K562 (cell line): ENCODE results near the gene OLFM4. TPM values are rescaled to one million over a fixed set of nuclear protein-coding genes. Genes with fewer than 3 reads are reported as not detected.

ENCODE experiments used
- EP300 ChIP-seq: IDR thresholded peaks from 2 replicates; pipeline ENCODE4 v1.6.1; 2012; ENCODE audit warnings: low read length, improper control_type of control experiment
- ILF3 ChIP-seq: fragments of 450-650 bp; IDR thresholded peaks from 2 replicates; pipeline ENCODE4 v1.6.1; 2018; ENCODE audit warnings: antibody characterized with exemption, mild to moderate bottlenecking, moderate library complexity, borderline replicate concordance
- MEF2A ChIP-seq: IDR thresholded peaks from 2 replicates; pipeline ENCODE4 v1.6.1; 2011; ENCODE audit warnings: low read depth, mild to moderate bottlenecking, low read length, moderate library complexity; ENCODE audit not compliant: control insufficient read depth
- NCOA1 ChIP-seq: fragments of 450-650 bp; IDR thresholded peaks from 2 replicates; pipeline ENCODE4 v1.6.1; 2016; ENCODE audit warnings: low read depth
- SMAD4 ChIP-seq: fragments of 250-450 bp; sonication (Bioruptor Pico); conservative IDR thresholded peaks from 2 replicates; pipeline ENCODE4 v1.8.0; 2021; ENCODE audit warnings: inconsistent platforms, mild to moderate bottlenecking, moderate library complexity
- STAT5B ChIP-seq: fragments of 250-450 bp; sonication (Bioruptor Pico); IDR thresholded peaks from 2 replicates; pipeline ENCODE4 v1.8.0; 2021; ENCODE audit warnings: mild to moderate bottlenecking, inconsistent platforms
- ZFPM2 ChIP-seq: fragments of 250-450 bp; sonication (Bioruptor Pico); IDR thresholded peaks from 2 replicates; pipeline ENCODE4 v1.5.1; 2022; ENCODE audit warnings: mild to moderate bottlenecking
- ZNF41 ChIP-seq: fragments of 250-450 bp; sonication (Bioruptor Pico); conservative IDR thresholded peaks from 2 replicates; pipeline ENCODE4 v1.4.0; 2020; ENCODE audit warnings: mild to moderate bottlenecking
- polyA plus RNA-seq, 8 experiments: library from polyadenylated mRNA; depleted of rRNA in 4 of 8; stranded (reverse) in 5 of 8; unstranded in 3 of 8; fragments of >200 nt; fragmentation: Nextera tagmentation in 2 of 8; fragmentation: Illumina TruSeq in 1 of 8; extraction: Ambion mirVana in 2 of 8; extraction: Trizol in 1 of 8; gene quantifications; 2 replicates each; pipeline versions ENCODE4 v1.2.1 to v1.2.3, GENCODE V29; 2011 to 2014; ENCODE audit warnings: inconsistent platforms in 1 of 8, missing spikeins in 1 of 8
- total RNA-seq, 7 experiments: library from RNA; depleted of rRNA in 6 of 7; stranded (reverse); fragments of >200 nt in 6 of 7; fragmentation: Illumina TruSeq in 2 of 7; extraction: Trizol in 2 of 7; gene quantifications; 2 replicates each; pipeline versions ENCODE4 v1.2.1 to v1.2.3, GENCODE V29; 2011 to 2021; ENCODE audit warnings: low replicate concordance in 1 of 7
- TF ChIP-seq, protein P1 (sequence below): IDR thresholded peaks from 2 replicates; pipeline ENCODE4 v1.6.1; 2012; ENCODE audit warnings: low read depth, low read length, improper control_type of control experiment, borderline replicate concordance
- TF ChIP-seq, protein P2 (sequence below): fragments of 450-650 bp; IDR thresholded peaks from 2 replicates; pipeline ENCODE4 v1.7.1; 2018; ENCODE audit warnings: mild to moderate bottlenecking, low read depth; ENCODE audit not compliant: partially characterized antibody
- TF ChIP-seq, protein P3 (sequence below): fragments of 250-450 bp; sonication (Bioruptor Pico); IDR thresholded peaks from 2 replicates; pipeline ENCODE4 v1.5.0; 2020; ENCODE audit warnings: mild to moderate bottlenecking, borderline replicate concordance
- TF ChIP-seq, protein P4 (sequence below): fragments of 450-650 bp; formaldehyde crosslinking; IDR thresholded peaks from 2 replicates; pipeline ENCODE4 v1.4.0; 2020; ENCODE audit warnings: mild to moderate bottlenecking, moderate library complexity

OLFM4 gene
- total and polyA plus RNA-seq, 9 of the 15 experiments (the other 6 are each of a cell fraction or from before 2014, with no cell fraction given) = not detected

DNA sequence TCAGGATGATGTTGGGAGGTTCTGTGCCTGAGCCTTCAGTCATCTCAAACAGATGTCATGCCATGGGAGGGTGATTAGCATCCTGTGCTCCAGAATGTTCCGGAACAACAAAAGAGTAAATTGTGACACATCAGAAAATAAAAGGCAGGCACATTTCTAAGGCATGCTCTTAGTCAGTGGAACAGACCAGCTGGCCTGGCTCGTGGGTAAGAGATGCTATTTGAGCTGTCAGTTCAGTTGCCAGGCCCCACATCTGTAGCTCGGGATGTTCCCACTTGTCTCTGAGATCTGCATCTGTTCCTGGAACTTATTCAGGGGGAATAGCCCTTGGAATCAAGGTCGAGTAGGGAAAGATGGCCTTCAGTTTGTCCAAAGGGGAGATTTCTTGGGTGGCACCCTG, 26.0 kb downstream of the OLFM4 start (continued):
- TF ChIP-seq, protein P1, sequence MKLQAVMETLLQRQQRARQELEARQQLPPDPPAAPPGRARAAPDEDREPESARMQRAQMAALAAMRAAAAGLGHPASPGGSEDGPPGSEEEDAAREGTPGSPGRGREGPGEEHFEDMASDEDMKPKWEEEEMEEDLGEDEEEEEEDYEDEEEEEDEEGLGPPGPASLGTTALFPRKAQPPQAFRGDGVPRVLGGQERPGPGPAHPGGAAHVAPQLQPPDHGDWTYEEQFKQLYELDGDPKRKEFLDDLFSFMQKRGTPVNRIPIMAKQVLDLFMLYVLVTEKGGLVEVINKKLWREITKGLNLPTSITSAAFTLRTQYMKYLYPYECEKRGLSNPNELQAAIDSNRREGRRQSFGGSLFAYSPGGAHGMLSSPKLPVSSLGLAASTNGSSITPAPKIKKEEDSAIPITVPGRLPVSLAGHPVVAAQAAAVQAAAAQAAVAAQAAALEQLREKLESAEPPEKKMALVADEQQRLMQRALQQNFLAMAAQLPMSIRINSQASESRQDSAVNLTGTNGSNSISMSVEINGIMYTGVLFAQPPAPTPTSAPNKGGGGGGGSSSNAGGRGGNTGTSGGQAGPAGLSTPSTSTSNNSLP = no peak
- TF ChIP-seq, protein P2, sequence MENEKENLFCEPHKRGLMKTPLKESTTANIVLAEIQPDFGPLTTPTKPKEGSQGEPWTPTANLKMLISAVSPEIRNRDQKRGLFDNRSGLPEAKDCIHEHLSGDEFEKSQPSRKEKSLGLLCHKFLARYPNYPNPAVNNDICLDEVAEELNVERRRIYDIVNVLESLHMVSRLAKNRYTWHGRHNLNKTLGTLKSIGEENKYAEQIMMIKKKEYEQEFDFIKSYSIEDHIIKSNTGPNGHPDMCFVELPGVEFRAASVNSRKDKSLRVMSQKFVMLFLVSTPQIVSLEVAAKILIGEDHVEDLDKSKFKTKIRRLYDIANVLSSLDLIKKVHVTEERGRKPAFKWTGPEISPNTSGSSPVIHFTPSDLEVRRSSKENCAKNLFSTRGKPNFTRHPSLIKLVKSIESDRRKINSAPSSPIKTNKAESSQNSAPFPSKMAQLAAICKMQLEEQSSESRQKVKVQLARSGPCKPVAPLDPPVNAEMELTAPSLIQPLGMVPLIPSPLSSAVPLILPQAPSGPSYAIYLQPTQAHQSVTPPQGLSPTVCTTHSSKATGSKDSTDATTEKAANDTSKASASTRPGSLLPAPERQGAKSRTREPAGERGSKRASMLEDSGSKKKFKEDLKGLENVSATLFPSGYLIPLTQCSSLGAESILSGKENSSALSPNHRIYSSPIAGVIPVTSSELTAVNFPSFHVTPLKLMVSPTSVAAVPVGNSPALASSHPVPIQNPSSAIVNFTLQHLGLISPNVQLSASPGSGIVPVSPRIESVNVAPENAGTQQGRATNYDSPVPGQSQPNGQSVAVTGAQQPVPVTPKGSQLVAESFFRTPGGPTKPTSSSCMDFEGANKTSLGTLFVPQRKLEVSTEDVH = no peak
- TF ChIP-seq, protein P3, sequence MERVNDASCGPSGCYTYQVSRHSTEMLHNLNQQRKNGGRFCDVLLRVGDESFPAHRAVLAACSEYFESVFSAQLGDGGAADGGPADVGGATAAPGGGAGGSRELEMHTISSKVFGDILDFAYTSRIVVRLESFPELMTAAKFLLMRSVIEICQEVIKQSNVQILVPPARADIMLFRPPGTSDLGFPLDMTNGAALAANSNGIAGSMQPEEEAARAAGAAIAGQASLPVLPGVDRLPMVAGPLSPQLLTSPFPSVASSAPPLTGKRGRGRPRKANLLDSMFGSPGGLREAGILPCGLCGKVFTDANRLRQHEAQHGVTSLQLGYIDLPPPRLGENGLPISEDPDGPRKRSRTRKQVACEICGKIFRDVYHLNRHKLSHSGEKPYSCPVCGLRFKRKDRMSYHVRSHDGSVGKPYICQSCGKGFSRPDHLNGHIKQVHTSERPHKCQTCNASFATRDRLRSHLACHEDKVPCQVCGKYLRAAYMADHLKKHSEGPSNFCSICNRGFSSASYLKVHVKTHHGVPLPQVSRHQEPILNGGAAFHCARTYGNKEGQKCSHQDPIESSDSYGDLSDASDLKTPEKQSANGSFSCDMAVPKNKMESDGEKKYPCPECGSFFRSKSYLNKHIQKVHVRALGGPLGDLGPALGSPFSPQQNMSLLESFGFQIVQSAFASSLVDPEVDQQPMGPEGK (CRISPR knock-in tag) = no peak
- TF ChIP-seq EP300 (no peak), ILF3 (no peak), NCOA1 (no peak), SMAD4 (CRISPR knock-in tag) (no peak), MEF2A (no peak), STAT5B (CRISPR knock-in tag) (no peak), ZNF41 (no peak), ZFPM2 (CRISPR knock-in tag) (no peak)
- TF ChIP-seq, protein P4, sequence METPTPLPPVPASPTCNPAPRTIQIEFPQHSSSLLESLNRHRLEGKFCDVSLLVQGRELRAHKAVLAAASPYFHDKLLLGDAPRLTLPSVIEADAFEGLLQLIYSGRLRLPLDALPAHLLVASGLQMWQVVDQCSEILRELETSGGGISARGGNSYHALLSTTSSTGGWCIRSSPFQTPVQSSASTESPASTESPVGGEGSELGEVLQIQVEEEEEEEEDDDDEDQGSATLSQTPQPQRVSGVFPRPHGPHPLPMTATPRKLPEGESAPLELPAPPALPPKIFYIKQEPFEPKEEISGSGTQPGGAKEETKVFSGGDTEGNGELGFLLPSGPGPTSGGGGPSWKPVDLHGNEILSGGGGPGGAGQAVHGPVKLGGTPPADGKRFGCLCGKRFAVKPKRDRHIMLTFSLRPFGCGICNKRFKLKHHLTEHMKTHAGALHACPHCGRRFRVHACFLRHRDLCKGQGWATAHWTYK (CRISPR knock-in tag) = no peak
